ENCODE data around the gene ZNF544. TPM values are rescaled to one million over a fixed set of nuclear protein-coding genes. Genes with fewer than 3 reads are reported as not detected.

Gene ZNF544
- total RNA-seq, 2 experiments from 2014 or later: 49.8 to 52.3 TPM

- ATAC-seq (no peak), DNase-seq (no peak)
- H3K27ac Mint-ChIP-seq: peak overlapping the region; percentile 99
- H3K27me3 Mint-ChIP-seq: no peaks in the 10 kb centered on the region
- H3K36me3 Mint-ChIP-seq (ENCODE audit: low read depth): peaks cover 61% of the 10 kb centered on the region
- ChIA-PET CTCF (interaction anchor here (1.0 kb wide), 1 partner anchor 28 kb away, joined by 3 read pairs; no protein-coding TSS in a partner anchor), POLR2A (interaction anchor here (0.6 to 2.4 kb wide), 13 partner anchors 8 to 198 kb away, joined by 3 to 6 read pairs (median 4); partner anchors contain the start of genes ZNF544, ZNF606 and ZNF837)
- peaks cover 31% of the 10 kb centered on the region for H3K9me3 Mint-ChIP-seq
- peaks cover 19% of the 10 kb centered on the region for H3K4me1 Mint-ChIP-seq (ENCODE audit: low read depth)
- TF ChIP-seq, protein P1, sequence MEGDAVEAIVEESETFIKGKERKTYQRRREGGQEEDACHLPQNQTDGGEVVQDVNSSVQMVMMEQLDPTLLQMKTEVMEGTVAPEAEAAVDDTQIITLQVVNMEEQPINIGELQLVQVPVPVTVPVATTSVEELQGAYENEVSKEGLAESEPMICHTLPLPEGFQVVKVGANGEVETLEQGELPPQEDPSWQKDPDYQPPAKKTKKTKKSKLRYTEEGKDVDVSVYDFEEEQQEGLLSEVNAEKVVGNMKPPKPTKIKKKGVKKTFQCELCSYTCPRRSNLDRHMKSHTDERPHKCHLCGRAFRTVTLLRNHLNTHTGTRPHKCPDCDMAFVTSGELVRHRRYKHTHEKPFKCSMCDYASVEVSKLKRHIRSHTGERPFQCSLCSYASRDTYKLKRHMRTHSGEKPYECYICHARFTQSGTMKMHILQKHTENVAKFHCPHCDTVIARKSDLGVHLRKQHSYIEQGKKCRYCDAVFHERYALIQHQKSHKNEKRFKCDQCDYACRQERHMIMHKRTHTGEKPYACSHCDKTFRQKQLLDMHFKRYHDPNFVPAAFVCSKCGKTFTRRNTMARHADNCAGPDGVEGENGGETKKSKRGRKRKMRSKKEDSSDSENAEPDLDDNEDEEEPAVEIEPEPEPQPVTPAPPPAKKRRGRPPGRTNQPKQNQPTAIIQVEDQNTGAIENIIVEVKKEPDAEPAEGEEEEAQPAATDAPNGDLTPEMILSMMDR (IDR thresholded peaks at IDR 0.05): no peak
- intact Hi-C loops (cut with micrococcal nuclease): no loop called here
- H3K4me3 Mint-ChIP-seq: peak overlapping the region; percentile 91
These were observed 44.9 kb upstream of the ZNF544 start for GRCh38 chr19:58183817-58184215.

- Mint-ChIP-seq H3K9me3 (peaks cover 70% of the 10 kb centered on the region), H3K27ac (no peak overlapping the region), H3K4me1 (ENCODE audit: low read depth) (no peaks in the 10 kb centered on the region), H3K36me3 (ENCODE audit: low read depth) (peaks cover 95% of the 10 kb centered on the region), H3K4me3 (no peak overlapping the region), H3K27me3 (no peaks in the 10 kb centered on the region)
- CTCF ChIA-PET: no interaction called here
- intact Hi-C loops (cut with micrococcal nuclease): no loop called here
- POLR2A ChIA-PET: interaction anchor here (0.7 to 1.3 kb wide), 2 partner anchors 10 to 16 kb away, joined by 3 to 4 read pairs; no protein-coding TSS in a partner anchor
- ATAC-seq (no peak), DNase-seq (no peak)
- TF ChIP-seq, protein P1 (IDR thresholded peaks at IDR 0.05): no peak
These were observed 31.7 kb upstream of the ZNF544 start for GRCh38 chr19:58196901-58197616.

DNA sequence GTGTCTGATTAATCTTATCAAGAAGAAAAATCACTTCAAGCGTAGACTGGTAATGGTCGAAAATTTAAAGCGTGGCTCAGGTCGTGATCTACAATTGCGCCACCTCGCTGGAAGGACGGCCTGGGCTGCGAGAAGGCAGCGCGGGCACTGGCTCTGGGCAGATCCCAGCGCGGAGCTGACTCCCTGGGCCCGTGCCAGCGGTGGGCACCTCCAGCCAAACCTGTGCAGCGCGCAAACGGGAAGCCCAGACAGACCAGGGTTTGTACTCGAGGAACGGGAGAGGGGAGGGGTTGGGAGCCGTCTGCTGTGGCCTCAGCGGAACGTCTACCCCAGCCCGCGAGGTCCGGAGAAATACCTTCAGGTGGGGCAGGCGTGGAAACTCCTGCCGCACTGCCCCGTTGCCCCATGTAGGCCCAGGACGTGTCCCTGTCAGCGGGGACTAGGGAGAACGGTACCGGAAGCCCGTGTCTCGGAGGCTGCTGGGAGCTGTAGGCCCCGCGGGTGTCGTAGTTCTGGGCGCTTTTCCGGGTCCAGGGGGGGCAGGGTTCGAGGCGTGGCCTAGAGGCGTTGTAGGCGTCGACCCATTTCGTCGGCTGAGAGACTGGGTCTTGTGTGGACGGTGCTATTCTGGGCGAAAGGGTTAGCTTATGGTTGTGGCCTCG, 24.8 kb upstream of the ZNF544 start:
- H3K9me3 Mint-ChIP-seq: peaks cover 77% of the 10 kb centered on the region
- CTCF ChIA-PET: no interaction called here
- TF ChIP-seq, protein P1 (IDR thresholded peaks at IDR 0.05): no peak

GRCh38 chr19:58204566-58204965, 24.1 kb upstream of the ZNF544 start:
- intact Hi-C loops (cut with micrococcal nuclease): no loop called here
- Mint-ChIP-seq H3K9me3 (peaks cover 80% of the 10 kb centered on the region), H3K4me3 (no peak overlapping the region), H3K27me3 (no peaks in the 10 kb centered on the region), H3K4me1 (ENCODE audit: low read depth) (no peaks in the 10 kb centered on the region), H3K36me3 (ENCODE audit: low read depth) (peaks cover 98% of the 10 kb centered on the region), H3K27ac (no peak overlapping the region)
- ChIA-PET POLR2A (interaction anchor here (0.8 to 1.3 kb wide), 2 partner anchors 9 to 21 kb away, joined by 3 to 4 read pairs; partner anchors contain the start of gene ZNF274), CTCF (no interaction called here)
- no peak for DNase-seq
- ATAC-seq: no peak
- TF ChIP-seq, protein P1 (IDR thresholded peaks at IDR 0.05): no peak

More for the DNA sequence above, 24.8 kb upstream of the ZNF544 start:
- Mint-ChIP-seq H3K4me1 (ENCODE audit: low read depth) (no peaks in the 10 kb centered on the region), H3K36me3 (ENCODE audit: low read depth) (peaks cover 97% of the 10 kb centered on the region), H3K4me3 (no peak overlapping the region), H3K27ac (no peak overlapping the region), H3K27me3 (no peaks in the 10 kb centered on the region)
- no peak for DNase-seq
- no peak for ATAC-seq
- POLR2A ChIA-PET: interaction anchor here (0.6 to 1.3 kb wide), 4 partner anchors 10 to 49 kb away, joined by 3 to 4 read pairs (median 3); partner anchors contain the start of gene ZNF544
- intact Hi-C loops (cut with micrococcal nuclease): no loop called here
